ENCODE measurements around the gene CNN1. TPM values are rescaled to one million over a fixed set of nuclear protein-coding genes. Genes with fewer than 3 reads are reported as not detected.

CNN1 gene
- total and polyA plus RNA-seq, 12 donors = 0.94 to 76.5 (median 12.3) TPM

DNA sequence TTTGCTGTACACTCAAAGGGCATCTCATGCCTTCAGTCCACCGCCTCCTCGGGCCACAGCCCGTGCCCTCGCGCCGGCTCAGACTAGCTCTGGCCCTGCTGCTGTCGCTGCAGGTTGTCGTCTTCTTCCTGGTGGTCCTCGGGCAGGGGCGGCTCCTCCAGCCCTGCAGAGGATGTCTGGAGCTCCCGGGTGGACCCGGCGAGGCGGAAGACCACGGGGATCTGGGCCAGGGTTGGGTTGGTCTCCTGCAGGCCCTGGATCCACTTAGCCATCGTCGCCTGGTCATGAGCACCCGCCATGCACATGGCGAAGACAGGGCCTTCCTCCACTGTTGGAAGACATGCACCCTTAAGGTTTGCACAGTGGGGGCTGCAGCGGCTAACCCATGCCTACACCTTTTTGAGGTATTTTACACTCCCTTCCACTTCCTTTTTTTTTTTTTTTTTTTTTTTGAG lies 32.5 kb upstream of the CNN1 start:
- no peaks in the 10 kb centered on the region for H3K36me3 ChIP-seq (replicated peaks in 1 of 2)
- H3K27me3 ChIP-seq = no peaks in the 10 kb centered on the region
- WGBS, 4 donors = 26 to 56% (median 38%) methylated on average over 6 to 20 of the region's 20 CpGs
- DNase-seq = peak in 2 of 7 donors; percentile 32 to 47
- intact Hi-C loops (cut with DNase I) = no loop called here
- peaks cover 5 to 12% of the 10 kb centered on the region in 2 donors for H3K4me1 ChIP-seq (replicated peaks in 1 of 2)
- TF ChIP-seq POLR2A (IDR thresholded peaks at IDR 0.05) = no peak
- TF ChIP-seq, protein P1, sequence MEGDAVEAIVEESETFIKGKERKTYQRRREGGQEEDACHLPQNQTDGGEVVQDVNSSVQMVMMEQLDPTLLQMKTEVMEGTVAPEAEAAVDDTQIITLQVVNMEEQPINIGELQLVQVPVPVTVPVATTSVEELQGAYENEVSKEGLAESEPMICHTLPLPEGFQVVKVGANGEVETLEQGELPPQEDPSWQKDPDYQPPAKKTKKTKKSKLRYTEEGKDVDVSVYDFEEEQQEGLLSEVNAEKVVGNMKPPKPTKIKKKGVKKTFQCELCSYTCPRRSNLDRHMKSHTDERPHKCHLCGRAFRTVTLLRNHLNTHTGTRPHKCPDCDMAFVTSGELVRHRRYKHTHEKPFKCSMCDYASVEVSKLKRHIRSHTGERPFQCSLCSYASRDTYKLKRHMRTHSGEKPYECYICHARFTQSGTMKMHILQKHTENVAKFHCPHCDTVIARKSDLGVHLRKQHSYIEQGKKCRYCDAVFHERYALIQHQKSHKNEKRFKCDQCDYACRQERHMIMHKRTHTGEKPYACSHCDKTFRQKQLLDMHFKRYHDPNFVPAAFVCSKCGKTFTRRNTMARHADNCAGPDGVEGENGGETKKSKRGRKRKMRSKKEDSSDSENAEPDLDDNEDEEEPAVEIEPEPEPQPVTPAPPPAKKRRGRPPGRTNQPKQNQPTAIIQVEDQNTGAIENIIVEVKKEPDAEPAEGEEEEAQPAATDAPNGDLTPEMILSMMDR (IDR thresholded peaks at IDR 0.05) = no peak
- peak overlapping the region in 3 of 4 donors; percentile 61 to 87 (median 82) for H3K4me3 ChIP-seq
- peak overlapping the region in 4 of 5 donors; percentile 90 to 94 (median 90) for H3K27ac ChIP-seq
- no peaks in the 10 kb centered on the region for H3K9me3 ChIP-seq (replicated peaks in 1 of 3)

DNA sequence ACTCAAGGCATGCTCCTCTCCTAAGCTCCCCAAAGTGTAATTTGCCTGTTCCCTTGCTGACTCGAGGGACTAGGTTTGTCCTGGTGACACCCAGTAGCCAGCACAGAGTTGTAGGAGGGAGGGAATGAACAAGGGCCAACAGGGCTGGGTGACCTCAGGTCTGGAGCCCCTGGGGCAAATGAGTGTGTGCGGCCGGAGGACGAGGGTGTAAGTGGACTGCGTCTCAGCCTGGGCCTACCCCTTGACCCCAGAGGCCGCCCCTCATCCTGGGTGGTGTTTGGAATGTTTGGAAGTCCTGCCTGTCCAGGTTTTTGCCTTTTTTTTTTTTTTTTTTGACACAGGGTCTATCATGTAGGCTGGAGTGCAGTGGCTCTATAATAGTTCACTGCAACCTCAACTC lies 31.7 kb upstream of the CNN1 start:
- H3K36me3 ChIP-seq (replicated peaks in 1 of 2) = peaks cover 0 to under 1% of the 10 kb centered on the region in 2 donors
- no peak for DNase-seq
- intact Hi-C loops (cut with DNase I) = no loop called here
- H3K27ac ChIP-seq = no peak overlapping the region
- H3K4me1 ChIP-seq (replicated peaks in 1 of 2) = peaks cover 5 to 12% of the 10 kb centered on the region in 2 donors
- 88 to 95% (median 90%) methylated on average over 6 of the region's 6 CpGs for WGBS, 4 donors
- TF ChIP-seq POLR2A (IDR thresholded peaks at IDR 0.05) = no peak
- TF ChIP-seq, protein P1 (IDR thresholded peaks at IDR 0.05) = no peak
- no peaks in the 10 kb centered on the region for H3K9me3 ChIP-seq (replicated peaks in 1 of 3)
- H3K27me3 ChIP-seq = no peaks in the 10 kb centered on the region
- no peak overlapping the region for H3K4me3 ChIP-seq

DNA sequence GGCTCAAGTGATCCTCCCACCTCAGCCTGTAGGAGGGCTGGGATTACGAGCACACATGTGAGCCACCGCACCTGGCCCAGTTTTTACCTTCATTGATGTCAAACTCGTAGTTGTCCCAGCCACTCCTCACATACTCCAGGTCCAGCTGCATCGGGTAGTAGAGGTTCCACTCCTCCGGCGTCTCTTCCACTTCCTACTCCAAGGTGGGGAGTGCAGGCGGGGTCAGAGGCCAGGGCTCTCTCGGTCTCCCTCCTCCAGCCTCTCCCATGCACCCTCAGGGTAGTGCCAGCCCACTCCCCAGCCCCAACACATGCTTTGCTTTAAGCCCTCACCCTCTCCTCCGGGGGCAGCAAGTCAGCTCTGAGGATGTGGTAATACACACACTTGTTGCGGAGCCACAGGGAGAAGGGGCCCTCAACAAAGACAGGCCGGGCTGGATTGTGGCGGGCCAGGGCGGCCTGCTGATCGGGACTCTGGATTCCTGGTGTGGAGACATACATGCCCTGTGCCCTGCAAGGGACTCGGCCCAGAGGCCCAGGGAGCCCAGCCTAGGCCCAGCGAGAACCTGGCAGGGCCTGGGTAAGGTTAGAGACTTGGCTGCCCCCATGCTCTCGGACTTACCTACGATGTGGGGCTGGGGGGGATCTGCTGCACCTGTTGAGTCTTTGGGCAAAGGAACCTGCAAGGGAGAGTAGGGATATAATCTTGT lies 31.1 kb upstream of the CNN1 start:
- 89 to 94% (median 93%) methylated on average over 15 to 18 of the region's 18 CpGs for WGBS, 4 donors
- H3K27me3 ChIP-seq = no peaks in the 10 kb centered on the region
- no peak overlapping the region for H3K27ac ChIP-seq
- no peak for DNase-seq
- H3K4me3 ChIP-seq = no peak overlapping the region
- no peak for TF ChIP-seq POLR2A (IDR thresholded peaks at IDR 0.05)
- H3K9me3 ChIP-seq (replicated peaks in 1 of 3) = no peaks in the 10 kb centered on the region
- peaks cover 5 to 12% of the 10 kb centered on the region in 2 donors for H3K4me1 ChIP-seq (replicated peaks in 1 of 2)
- intact Hi-C loops (cut with DNase I) = no loop called here
- peaks cover 0 to 6% of the 10 kb centered on the region in 2 donors for H3K36me3 ChIP-seq (replicated peaks in 1 of 2)

DNA sequence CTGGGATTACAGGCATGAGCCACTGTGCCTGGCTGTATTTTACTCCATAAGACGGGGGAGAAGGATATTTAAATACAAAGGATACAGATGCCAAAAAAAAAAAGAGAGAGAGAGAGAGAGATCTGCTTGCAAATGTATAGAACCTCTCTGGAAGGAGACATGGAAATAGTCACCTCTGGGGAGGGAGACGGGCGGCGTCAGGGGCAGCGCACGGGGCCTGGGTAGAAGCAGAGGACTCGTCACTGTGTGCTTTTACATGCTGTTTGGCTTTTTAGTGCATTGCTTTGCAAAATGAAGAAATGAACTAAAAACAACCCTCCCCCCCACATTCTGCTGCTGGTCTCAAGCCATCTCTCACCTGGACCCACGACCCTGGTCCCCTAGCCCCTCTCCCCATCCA lies 28.2 kb upstream of the CNN1 start:
- Histone ChIP-seq H3K4me1 (replicated peaks in 1 of 2) (peaks cover 0 to 6% of the 10 kb centered on the region in 2 donors), H3K36me3 (replicated peaks in 1 of 2) (peaks cover 0 to 18% of the 10 kb centered on the region in 2 donors), H3K27me3 (no peaks in the 10 kb centered on the region), H3K9me3 (replicated peaks in 1 of 3) (no peaks in the 10 kb centered on the region), H3K27ac (no peak overlapping the region), H3K4me3 (no peak overlapping the region)
- 93 to 100% (median 94%) methylated on average over 7 to 8 of the region's 8 CpGs for WGBS, 4 donors
- no peak for TF ChIP-seq POLR2A (IDR thresholded peaks at IDR 0.05)
- TF ChIP-seq, protein P1 (IDR thresholded peaks at IDR 0.05) = no peak
- no peak for DNase-seq
- intact Hi-C loops (cut with DNase I) = no loop called here

DNA sequence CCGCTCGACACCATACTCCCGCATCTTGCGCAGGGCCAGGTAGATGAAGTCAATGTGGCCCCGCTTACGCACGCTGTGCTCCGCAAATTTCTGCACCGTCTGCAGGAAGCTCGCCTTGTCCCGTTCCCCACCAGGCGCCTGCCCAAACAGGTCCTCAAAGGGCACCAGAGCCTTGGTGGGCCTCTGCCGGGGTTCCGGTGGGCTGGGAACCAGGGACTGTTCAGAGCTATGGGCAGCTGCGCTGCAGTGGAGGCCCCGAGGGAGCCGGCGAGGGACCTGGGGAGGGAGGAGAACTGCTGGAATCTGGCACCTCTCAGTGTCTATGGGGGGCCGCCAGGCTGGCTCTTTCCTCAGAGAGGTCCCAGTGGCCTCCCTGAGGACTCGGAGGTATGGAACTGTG lies 24.7 kb upstream of the CNN1 start:
- TF ChIP-seq, protein P1 (IDR thresholded peaks at IDR 0.05) = no peak
- TF ChIP-seq POLR2A (IDR thresholded peaks at IDR 0.05) = no peak
- Histone ChIP-seq H3K36me3 (replicated peaks in 1 of 2) (peaks cover 0 to 30% of the 10 kb centered on the region in 2 donors), H3K27ac (no peak overlapping the region), H3K4me3 (no peak overlapping the region), H3K9me3 (replicated peaks in 1 of 3) (no peaks in the 10 kb centered on the region), H3K27me3 (no peaks in the 10 kb centered on the region), H3K4me1 (replicated peaks in 1 of 2) (no peaks in the 10 kb centered on the region)
- intact Hi-C loops (cut with DNase I) = no loop called here
- DNase-seq = no peak
- 91 to 98% (median 94%) methylated on average over 6 to 20 of the region's 20 CpGs for WGBS, 4 donors

Data from adrenal gland (tissue), 12 donors.